ENCODE measurements around the gene SLC26A9.
A peak's percentile ranks its signal among the peaks of the same experiment; 100 is the strongest.

Gene SLC26A9

DNA sequence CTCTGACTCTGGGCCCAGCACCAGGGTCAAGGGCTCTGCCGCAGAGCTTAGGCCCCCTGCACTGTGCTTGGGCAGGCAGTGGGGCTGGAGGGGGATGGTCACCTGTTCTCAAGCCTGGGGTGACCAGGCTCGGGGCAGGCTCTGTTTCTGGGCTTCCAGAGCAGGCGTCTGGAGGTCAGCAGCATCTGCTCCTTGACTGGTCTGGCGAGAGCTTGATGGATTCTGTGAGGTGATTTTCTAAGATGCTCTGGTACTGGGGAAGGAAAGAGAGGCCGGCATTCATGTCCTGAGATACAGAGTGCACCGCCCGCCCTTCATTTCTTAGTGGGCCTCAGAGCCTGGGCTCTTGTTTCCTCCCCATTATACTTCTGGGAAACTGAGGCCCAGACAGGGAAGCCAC lies 35.4 kb upstream of the SLC26A9 start:
- TF ChIP-seq, protein P1, sequence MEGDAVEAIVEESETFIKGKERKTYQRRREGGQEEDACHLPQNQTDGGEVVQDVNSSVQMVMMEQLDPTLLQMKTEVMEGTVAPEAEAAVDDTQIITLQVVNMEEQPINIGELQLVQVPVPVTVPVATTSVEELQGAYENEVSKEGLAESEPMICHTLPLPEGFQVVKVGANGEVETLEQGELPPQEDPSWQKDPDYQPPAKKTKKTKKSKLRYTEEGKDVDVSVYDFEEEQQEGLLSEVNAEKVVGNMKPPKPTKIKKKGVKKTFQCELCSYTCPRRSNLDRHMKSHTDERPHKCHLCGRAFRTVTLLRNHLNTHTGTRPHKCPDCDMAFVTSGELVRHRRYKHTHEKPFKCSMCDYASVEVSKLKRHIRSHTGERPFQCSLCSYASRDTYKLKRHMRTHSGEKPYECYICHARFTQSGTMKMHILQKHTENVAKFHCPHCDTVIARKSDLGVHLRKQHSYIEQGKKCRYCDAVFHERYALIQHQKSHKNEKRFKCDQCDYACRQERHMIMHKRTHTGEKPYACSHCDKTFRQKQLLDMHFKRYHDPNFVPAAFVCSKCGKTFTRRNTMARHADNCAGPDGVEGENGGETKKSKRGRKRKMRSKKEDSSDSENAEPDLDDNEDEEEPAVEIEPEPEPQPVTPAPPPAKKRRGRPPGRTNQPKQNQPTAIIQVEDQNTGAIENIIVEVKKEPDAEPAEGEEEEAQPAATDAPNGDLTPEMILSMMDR (IDR thresholded peaks at IDR 0.05; ENCODE audit: low read depth, low read length): no peak
- DNase-seq (ENCODE audit: extremely low read depth, low read depth): no peak

DNA sequence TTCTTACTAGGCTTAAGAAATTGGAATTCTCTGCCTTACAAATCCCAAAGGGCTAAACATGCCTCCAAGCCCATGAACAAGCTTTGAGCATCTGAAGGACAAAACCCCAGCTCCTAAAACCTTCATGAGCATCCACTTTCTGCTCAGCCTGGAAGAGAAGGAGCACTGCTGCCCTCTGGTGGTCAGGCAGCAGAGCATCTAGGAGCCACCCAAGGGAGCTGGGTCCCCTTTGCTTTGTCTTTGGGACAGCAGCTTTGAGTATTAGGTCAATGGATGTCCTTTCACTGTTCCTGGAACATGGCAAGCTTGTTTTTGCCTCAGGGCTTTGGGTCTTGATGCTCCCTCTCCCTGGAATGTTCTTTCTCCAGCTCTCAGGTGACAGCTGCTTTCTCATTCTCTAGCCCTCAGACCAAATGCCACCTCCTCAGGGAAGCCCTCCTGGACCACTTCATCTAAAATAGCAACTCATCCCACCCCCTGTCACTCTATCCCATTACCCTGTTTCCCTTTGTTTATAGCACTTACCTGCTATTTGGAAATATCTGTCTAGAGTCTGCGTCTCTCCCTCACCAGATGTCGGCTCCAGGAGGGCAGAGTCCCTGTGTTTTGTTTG lies 34.3 kb upstream of the SLC26A9 start:
- TF ChIP-seq, protein P1 (IDR thresholded peaks at IDR 0.05; ENCODE audit: low read depth, low read length): peak; percentile 97
- peak; percentile 72 for DNase-seq (ENCODE audit: extremely low read depth, low read depth)

DNA sequence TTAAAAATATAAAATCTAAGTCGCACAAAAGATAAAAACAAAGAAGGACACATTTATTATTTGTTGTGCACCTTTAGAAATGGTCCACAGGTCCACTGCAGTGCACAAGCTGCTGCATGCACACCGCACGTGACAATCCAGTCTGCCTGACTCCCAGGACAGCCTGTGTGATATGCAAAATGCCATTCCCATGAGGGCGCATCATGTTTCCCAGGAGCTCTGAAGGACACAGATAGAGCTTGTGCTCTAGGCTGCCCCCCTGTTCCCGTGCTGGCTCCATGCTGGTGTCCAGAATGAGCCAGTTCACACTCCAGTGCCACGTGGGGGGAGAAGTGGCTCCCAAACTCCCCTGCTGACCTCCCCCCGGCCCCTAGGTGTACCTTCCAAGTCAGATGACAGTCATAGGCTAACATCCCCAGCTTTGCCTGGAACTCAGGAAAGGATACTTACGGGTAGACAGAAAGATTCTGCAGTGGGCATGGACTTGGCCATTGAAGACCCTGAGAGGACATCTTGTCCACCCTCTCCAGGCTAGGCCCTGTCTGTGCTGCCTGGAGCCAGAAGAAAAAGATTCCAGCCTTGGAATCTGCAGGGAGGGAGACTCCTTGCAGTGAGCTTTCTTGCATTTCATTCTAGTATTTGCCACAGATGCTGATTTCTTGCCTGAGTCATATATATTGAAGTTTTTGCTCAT lies 33.6 kb upstream of the SLC26A9 start:
- DNase-seq (ENCODE audit: extremely low read depth, low read depth): no peak
- TF ChIP-seq, protein P1 (IDR thresholded peaks at IDR 0.05; ENCODE audit: low read depth, low read length): peak; percentile 1; the same call in 1 of the 2 replicates

DNA sequence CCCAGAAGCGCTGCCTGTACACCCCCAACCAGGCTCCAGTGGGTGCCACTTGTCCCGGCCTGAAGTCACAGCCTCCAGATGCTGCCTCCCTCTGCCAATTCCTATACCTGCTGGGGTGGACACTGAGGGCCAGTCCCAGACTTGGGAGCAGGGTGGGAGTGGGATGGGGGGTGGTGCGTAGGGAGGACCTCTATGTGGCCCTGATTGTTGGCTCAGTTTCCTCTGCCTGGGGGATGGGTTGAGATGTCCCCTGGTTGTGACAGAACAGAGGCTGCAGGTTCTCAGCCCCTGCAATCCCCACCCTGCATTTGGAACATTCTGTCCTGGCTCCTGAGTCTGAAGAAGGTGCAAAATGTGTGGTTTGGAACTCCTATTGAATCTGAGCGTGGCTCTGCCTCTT lies 32.8 kb upstream of the SLC26A9 start:
- TF ChIP-seq, protein P1 (IDR thresholded peaks at IDR 0.05; ENCODE audit: low read depth, low read length): no peak
- DNase-seq (ENCODE audit: extremely low read depth, low read depth): no peak

DNA sequence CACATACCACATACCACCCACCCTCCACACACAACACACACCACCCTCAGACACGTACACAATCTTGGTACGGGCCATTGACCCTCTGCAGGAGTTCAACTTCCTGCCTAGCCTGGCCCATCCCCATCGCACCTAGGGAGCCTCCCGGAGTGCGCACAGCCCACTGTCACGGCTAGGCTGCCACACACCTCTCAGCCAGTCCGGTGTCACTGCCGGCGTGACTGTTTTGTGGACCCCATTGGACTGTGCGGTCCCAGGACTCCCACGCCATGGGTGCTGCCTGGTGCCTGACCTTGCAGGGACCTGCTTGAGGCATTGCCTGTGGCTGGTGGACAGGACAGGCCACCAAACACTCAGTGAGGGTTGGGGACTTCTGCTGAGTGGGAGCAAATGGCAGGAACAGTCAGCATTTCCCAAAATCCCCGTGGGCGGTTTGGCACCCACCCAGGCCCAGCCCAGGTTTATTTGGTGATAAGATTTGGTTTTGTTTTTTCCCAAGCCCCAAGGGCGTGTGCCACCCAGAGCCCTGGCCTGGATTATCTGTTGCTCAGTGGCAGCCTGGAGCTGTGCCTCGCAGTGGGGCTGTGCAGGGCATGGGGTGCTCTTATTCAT lies 32.2 kb upstream of the SLC26A9 start:
- TF ChIP-seq, protein P1 (IDR thresholded peaks at IDR 0.05; ENCODE audit: low read depth, low read length): no peak
- no peak for DNase-seq (ENCODE audit: extremely low read depth, low read depth)

DNA sequence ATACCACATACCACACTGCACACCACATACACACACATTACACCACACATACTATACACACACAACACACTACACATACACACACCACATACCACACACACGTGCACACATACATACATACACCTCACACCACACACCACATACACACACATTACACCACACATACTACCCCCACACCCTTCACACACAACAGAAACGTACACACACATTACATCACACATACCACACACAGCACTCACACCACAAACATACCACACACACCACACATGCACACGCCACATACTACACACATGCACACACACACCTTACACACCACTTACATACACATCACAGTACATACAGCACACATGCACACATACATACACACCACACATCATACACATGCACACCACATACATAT lies 31.5 kb upstream of the SLC26A9 start:
- DNase-seq (ENCODE audit: extremely low read depth, low read depth): no peak
- TF ChIP-seq, protein P1 (IDR thresholded peaks at IDR 0.05; ENCODE audit: low read depth, low read length): no peak

Data from AG09319 (cell line).